NAMALWA (cell line): Measurements from ENCODE around the gene SLC2A2.
"Not testable (repeated sequence)": the region's sequence is repeated elsewhere in the genome, so short reads cannot be mapped to it uniquely, and the experiment has no call there.

ENCODE experiments used
- DNase-seq: peaks from one replicate; pipeline ENCODE4 v3.0.0-alpha.2; 2015; ENCODE audit warnings: low spot score

Gene SLC2A2

DNA sequence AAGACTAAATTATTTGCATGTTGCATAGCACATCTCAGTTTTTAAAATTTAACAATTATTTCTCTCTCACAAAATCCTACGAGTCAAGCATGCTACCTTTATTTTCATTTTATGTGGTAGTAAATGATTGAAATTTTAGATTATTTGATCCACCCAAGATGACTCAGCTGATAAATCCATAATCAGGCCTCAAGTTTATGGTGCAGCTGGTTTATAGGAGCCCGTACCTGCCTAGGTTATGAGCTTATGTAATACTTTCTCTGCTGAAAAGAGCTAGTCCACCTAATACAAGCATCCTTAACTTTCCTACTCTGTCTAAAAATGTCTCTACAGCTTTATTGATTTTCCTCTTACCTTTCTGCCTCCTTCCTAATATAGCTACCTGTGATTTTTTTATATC, 41.2 kb downstream of the SLC2A2 start:
- no peak for DNase-seq

- DNase-seq = no peak
Observed at GRCh38 chr3:170982733-170983132, 43.8 kb downstream of the SLC2A2 start.

DNA sequence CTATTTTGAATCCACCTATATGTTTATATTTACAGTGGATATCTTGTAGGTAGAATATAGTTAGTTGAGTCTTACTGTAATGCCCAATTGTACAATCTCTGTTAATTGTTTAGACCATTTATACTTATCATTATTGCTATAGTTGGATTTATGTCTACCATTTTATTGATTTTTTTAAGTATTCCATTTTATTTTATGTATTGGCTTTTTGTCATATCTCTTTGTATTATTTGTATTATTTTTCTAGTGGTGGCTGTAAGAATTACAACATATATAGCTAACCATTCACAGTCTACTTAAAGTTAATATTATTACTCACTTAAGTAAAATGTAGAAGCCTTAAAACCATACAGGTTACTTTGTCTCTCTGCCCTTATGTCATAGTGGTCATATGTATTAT, 46.1 kb downstream of the SLC2A2 start:
- DNase-seq = no peak

DNA sequence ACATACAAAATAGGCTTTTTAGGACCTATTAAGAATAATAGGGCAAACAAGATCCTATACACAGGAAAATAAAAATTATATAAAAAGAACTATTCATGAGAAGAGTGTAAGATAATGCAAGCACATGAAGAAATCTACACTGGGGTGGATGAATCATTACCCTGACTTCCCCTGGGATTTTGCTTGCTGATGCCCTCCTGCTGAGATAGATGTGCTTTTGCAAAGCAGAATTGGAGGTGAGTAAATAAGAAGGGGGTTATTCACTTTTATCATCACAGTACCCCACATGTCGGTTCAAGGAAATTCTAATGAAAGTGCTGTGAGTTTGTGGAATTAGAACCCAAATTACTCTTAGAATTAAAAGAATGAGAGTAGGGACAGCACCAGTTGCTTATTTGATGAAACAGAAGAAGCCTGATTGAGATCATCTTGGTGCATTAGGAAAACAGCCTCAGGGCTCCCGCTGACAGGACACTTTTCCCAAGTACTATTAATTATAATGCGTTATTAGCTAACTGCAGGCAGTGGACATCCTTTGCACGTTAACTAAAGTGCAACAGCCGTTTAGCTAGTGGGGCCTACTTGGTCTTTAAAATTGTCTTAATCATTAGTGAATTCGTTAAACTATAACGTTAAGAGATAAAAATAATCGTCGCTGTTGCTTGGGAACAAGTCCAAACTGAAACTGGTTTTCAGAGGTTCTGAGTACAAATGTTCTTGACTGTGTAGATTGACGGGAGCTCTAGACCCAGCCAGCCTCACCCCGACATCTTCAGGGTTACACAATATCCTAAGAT, 48.4 kb downstream of the SLC2A2 start:
- no peak for DNase-seq

DNA sequence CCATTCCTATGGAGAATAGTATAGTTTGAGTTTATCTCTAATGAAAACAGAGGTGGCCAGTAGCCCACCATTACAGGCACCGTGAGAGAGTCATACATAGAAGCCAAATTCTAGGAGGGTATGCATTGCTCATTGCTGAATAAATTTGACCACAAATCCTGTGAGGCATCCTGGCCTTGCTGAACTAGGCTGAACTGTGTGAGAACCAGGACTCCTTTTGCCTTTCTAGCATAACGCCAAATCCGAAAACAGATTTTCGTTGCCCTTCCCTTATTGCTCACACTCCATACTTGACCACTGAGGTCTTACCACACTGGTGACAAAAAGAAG, 50.4 kb downstream of the SLC2A2 start:
- DNase-seq = no peak

DNA sequence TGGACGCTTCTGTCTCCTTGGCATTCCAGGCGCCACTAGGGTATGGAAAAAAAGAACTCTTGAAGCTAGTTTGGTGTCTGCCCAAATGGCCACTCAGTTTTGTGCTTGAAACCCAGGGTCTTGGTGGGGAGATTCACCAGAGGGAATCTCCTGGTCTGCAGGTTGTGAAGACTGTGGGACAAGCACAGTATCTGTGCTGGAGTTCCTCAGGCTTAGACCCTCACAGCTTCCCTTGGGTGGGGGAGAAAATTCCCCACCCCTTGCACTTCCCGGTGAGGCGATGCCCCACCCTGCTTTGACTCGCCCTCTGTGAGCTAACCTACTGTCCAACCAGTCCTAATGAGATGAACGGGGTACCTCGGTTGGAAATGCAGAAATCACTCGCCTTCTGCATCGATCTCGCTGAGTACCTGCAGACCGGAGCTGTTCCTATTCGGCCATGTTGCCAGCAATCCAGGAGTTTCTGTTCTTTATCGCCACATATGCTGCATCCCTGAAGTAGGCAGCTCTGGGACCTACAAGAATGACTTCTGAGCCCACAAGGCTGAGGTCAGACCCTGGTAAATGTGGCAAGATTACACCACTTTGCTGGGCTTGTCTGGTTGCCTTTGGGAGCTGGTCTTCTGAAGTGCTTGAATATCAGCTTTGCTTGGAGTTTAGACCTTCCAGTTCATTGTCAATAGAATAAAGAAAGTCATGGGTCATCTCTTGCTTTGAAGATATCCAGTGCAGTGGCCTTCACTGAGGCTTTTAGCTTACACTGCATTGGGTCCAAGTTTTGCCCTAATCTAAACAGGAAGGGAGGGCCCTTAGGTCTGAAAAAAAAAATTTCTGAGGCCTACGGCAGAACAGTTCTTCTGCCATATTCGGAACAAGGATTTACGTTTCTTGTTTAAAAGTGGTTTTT, 51.0 kb downstream of the SLC2A2 start:
- no peak for DNase-seq

- DNase-seq = no peak
Observed at GRCh38 chr3:170974872-170975271, 51.6 kb downstream of the SLC2A2 start.

DNA sequence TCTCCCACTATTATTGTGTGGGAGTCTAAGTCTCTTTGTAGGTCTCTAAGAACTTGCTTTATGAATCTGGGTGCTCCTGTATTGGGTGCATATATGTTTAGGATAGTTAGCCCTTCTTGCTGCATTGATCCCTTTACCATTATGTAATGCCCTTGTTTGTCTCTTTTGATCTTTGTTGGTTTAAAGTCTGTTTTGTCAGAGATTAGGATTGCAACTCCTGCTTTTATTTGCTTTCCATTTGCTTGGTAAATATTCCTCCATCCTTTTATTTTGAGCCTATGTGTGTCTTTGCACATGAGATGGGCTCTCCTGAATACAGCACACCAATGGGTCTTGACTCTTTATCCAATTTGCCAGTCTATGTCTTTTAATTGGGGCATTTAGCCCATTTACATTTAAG, 53.6 kb downstream of the SLC2A2 start:
- not testable (repeated sequence) for DNase-seq

DNA sequence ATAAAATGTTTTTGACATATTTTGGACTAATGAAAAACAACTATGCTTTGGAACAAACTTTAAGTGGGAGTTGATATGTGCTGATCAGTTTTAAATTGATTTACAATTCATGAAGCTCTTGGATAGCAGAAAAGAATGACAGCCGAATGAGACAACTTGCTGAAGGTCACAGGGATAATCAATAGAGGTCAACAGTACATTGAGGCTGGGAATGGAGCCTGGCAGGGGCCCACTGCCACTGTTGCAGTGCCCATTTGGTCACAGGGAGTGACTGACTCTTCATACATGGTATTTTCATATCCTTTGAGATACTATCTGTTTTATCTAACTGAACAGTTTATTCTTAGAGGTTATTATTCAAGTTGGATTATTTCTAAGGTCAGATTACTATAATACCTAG, 59.4 kb downstream of the SLC2A2 start:
- DNase-seq = no peak

DNA sequence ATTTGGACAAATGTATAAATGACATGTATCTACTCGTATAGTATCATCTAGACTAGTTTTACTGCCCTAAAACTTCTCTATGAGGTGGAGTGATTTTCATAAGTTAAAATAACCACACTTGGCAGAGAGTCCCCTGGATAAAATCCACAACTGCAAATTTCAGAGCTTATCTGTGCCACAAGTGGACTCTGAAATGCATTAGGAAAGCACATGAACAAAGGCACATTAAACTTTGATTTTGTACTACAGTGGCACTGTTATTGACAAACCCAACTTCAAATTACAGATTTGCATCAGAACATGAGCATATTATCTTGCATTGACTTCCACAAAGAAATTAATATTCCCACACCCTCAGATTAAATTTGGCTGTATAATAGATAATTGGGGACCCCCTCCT, 60.0 kb downstream of the SLC2A2 start:
- no peak for DNase-seq

DNA sequence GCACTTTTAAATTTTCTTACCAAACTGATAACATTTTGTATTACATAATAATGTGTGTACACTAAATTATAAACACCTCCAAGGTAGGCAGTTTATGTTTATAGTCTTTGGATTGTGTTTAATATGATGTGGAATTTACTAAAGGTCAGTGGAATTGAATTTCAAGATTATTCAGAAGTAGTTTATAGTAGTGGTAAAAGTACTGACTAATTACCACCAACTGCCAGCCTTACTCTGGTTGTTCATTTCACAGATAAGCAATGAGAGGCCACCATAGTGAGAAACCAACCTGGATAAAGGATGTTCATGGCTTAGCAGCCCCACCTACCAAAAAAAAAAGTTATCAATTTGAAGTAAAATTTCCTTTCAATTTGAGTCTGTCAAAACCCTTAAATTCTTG, 64.1 kb downstream of the SLC2A2 start:
- DNase-seq = no peak

GRCh38 chr3:170961616-170962400, 64.7 kb downstream of the SLC2A2 start:
- peak; percentile 51 for DNase-seq

DNA sequence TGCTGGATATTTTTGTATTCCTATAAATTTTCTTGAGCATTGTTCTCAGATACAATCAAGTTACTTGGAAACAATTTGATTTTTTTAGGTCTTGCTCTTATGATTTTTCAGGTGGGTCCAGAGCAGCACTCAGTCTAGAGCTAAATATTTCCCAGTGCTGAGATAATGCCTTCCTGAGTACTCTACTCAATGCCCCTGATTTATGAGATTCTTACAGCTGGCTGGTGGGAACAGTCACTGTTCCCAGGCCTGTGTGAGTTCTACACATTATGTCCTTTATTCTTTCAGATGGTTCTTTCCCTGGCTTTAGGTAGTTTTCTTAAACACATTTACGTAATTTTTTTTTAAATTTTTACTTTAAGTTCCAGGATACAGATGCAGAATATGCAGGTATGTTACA, 67.1 kb downstream of the SLC2A2 start:
- DNase-seq = no peak

- DNase-seq = no peak
Observed at GRCh38 chr3:170956647-170957046, 69.9 kb downstream of the SLC2A2 start.

DNA sequence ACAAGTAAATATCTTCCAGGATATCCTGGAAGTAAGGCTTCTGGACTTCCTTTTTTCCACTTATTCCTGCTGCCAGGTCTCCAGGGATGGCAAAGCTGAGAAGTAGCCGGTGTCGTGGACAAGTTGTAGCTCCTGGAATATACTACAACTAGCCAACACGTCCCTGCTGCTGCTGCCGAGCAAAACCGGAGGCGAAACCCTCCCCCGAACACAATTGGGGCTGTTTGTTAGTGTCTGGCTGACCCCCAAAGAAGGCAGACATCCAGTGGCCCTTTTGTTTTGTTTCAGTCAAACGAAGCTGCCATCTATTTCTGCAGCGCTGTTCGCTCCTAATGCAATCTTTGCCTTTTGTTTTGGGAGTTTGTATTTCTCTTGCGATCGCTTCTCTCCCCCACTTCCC, 72.8 kb downstream of the SLC2A2 start:
- DNase-seq = no peak

DNA sequence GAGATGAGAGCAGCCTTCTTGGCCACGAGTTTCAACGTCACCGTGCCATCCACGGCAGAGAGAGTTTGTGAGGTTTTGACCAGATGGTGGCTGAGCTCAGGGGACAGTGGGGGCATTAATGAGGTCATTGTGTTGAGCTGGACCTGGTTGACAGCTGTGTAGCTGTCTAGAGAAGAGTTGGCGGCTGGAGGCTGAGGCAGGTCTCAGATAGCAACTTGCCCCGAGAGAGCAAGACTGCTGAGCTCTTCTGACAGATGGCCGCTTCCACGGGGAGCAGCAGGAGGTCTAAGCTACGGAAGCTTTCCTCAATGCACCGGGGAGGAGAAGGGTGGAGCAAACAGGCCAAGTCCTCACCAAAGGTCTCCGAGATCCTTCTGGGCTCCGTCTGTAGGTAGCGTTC, 73.3 kb downstream of the SLC2A2 start:
- no peak for DNase-seq

DNA sequence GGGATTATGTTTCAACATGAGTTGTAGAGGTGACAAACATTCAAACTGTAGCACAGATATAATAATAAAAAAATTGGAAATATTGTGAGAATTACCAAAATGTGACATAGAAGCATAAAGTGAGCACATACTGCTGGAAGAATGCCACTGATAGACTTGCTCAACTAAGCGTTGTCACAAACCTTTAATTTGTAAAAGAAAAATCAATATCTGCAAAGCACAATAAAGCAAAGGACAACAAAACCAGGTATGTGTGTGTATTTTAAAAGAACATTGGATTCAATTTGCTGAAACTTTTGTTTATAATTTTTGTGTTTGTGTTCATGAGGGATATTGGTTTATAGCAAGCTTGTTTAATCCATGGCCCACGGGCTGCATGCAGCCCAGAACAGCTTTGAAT, 77.3 kb downstream of the SLC2A2 start:
- DNase-seq = no peak

- DNase-seq = no peak
Observed at GRCh38 chr3:170947018-170947769, 79.3 kb downstream of the SLC2A2 start.
